ENCODE results near the gene WDFY2.
"Not testable (repeated sequence)": the region's sequence is repeated elsewhere in the genome, so short reads cannot be mapped to it uniquely, and the experiment has no call there.

WDFY2 gene

DNA sequence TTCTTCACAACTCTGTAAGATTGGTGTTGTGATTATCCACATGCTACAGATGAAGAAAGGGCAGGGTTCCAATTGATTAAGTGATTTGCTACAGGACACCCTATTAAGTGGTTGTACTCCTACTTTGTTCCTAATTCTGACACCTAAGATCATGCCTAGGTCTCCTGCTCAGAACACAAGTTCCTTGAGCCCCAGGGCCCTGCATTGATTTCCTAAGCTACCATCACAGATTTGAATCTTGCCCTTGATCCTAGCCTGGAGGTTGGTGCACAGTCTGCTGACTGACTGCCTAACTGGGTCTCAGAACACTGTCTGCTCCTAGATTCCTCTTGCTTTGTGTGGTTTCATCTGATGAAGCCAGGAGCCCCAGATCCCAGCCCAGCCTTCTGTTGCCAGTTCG, 19.6 kb upstream of the WDFY2 start:
- no peak for DNase-seq

DNA sequence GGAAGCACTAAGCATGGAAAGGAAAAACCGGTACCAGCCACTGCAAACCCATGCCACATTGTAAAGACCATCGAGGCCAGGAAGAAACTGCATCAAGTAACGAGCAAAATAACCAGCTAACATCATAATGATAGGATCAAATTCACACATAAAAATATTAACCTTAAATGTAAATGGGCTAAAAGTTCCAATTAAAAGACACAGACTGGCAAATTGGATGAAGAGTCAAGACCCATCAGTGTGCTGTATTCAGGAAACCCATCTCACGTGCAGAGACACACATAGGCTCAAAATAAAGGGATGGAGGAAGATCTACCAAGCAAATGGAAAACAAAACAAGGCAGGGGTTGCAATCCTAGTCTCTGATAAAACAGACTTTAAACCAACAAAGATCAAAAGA, 15.3 kb upstream of the WDFY2 start:
- not testable (repeated sequence) for DNase-seq

GRCh38 chr13:51576754-51577153, 7.5 kb upstream of the WDFY2 start:
- DNase-seq: no peak

DNA sequence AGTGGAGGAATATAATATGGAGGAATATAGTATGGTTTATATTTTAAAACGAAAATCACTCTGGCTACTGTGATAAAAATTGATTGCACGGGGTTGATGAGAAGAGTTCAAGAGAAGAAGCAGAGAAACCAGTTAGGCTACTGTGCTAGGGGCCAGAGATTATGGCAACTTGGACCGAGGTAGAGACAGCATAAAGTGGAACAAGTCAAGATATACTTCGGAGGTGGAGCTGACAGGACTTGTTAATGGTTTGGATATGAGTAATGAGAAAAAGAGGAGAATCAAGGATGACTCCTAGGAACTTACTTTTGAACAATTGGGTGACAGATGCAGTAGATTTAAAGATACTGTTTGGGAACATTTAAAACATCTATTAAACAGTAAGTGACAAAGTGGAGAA, 6.6 kb upstream of the WDFY2 start:
- no peak for DNase-seq

- DNase-seq: no peak
Measured at GRCh38 chr13:51579676-51580075, 4.6 kb upstream of the WDFY2 start.

DNA sequence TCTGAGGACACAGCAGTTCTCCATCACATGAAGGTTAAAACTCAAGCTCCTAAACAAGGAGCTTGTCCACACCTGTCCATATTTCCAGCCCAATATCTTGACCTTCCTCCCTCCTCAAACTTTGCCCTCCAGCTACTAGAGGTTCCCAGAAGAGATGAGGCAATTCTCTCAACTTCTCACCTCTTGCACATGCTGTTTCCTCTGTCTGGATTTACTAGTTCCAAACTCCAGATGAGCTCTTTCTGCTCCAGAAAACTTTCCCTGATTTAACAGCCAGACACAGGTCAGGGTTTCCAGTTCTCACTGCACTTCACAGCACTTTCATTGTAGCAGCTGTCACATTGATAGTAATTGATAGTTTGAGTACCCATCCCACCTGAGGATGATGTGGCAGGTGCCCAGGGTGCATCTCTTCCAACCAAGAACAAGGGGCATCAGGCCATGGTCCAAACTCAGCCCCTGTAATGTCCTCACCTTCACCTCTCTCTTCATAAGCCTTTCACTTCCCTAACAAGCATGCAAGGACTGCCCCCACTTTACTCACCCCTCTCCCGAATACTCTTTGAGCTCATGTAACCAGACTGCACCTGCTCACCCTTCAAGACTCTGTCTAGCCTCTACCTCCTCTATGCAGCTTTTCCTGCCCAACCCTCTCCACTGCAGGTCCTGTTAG, 3.0 kb upstream of the WDFY2 start:
- no peak for DNase-seq

DNA sequence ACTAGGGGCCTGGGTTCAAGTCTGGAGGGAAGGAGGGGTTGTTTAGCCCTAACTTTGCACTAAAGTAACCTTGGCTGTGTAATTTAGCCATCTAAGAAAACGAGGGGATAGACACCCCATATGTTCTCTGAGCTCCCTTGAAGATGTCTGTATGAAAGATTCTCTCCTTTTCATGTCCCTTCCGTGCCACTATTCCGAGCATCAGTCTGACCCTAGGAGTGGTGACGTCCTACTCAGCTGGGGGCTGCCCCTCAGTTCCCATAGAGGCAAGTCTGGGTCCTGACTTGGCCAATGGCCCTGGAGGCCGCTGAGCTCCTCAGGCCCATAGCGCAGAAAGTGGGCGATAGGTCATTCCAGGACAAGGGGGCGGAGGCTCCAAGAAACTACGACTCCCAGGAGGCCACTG, 790 bp upstream of the WDFY2 start:
- no peak for DNase-seq

DNA sequence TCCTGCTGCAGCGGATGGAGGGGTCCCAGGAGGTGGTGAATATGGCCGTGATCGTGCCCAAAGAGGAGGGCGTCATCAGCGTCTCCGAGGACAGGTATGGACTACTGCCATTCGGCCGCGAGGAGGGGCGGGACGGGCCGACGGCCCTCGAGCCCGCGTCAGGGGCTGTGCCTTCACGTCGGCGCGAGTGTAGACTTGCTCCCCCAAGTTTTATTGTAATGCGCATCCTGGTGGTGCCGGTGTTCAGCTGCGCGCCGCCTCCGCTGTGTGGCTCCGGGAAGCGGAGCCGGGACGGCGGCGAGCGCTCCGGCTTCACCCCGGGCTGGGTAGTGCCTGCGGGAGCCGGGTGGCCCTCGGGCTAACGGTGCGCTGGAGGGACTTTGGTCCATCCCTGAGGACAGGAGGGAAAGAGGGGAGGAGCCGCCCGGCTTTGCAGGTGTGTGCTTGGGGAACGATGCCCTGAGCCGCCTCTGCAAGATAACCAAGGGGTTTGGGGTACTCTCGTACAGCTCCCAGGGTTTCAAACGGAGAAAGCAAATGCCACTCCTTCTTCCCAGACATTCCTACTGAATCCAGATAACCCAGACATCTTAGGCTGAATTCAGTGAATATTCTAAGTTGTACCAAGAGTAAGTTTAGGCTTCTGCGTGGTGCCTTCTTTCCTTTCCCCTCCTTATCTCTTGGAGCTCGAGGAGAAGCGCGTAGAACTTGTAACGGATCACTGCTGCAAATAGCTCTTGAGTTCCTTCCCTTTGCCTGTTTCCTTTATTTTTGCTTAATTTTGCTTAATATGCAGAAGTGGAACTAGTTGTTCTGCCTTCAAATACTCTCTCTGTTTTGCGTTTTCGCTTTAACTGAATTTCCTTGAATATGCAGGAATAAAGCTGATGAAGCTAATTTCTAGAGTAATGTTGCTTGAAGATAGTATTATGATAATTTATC, 740 bp downstream of the WDFY2 start:
- no peak for DNase-seq

- no peak for DNase-seq
Measured at GRCh38 chr13:51585696-51586095, 1.4 kb downstream of the WDFY2 start.

DNA sequence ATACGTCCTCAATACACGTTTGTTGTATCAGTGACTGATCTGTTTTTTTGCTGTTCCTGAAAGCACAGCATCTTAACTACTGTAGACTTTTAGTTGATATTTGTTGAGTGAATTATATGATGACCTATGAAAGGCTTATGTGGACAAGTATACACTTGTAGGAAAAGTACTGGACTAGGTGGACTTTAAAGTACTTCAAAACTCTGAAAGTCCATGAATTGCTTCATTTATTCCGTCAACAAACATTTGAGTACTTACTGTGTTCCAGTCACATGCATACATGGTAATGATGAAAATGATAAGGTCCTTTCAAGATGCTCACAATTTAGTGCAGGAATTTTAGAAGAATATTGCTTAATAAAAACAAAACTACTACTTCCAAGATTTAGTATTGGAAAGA, 3.1 kb downstream of the WDFY2 start:
- DNase-seq: no peak

DNA sequence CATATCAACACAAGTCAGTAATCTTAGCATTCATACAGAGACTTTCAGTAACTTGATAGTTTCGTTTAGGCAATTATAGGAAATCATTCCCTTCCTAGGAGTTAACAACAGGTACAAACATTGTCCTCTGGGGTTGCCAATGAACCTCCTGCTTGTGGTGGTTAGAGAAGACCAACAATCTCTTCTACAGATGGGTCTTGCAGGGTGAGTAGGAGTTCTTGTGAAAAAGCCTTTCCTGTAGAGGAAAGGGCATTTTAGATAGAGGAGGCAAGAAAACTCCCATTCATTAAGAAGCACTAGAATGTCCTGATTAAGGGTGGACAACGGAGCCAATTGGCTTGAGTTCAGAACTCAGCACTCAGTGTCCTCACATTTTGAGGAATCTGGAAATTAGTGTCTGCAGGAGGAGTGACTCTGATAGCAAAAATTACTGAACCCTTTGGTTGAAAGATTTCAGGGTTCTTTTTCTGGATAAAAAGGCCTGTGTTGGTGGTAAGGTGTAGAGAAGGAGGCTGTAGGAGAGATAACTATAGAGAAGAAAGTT, 4.2 kb downstream of the WDFY2 start:
- DNase-seq: no peak

DNA sequence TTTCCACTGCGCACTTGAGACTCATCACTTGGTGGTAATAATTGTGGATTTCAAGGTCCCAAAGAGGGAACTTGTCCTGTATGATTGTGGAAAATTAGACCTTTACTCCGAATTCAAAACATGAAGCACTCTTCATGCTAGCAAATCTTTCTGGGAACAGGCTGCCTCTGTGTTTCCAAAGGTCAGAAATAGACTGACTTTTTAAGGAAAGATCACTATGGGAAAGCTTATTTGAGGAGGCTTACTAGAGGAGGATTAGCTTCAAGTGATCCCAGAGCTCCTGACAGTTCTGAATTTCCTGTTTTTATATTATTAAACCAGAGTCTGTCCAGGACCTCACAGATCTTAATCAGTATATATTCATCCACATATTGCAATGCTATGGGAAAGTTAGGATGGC, 5.5 kb downstream of the WDFY2 start:
- peak; percentile 4 for DNase-seq

- no peak for DNase-seq
Measured at GRCh38 chr13:51590231-51590970, 6.1 kb downstream of the WDFY2 start.

DNA sequence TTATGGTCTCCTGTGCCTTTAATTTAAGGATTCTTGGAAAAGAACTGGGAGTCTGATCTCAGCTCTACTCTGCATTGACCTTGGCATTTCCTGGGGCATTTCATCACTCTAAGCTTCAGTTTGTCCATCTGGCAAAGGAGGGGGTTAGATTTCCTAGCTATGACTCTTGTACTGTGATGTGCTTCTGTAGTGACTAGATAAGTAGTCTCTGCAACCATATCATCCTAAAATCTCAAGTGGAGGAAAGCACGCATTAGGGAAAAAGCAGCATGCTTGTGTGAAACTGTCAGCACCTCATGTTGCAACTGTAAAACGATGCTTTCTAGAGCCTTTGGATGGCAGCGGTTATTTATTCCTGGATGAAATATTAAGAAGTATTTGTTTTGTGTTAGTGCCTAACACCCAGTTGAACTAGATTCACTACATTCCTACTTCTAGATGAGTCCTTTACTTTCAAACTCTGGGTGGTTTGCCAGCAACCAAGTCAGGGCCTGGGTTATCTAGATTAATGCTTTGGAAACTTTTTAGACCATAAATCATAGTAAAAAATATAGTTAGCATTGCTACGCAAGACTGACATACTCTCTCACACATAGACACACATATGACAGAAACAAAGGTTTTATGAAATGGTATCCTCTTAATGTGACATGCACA, 6.8 kb downstream of the WDFY2 start:
- DNase-seq: peak; percentile 81

GRCh38 chr13:51591938-51592337, 7.7 kb downstream of the WDFY2 start:
- not testable (repeated sequence) for DNase-seq

DNA sequence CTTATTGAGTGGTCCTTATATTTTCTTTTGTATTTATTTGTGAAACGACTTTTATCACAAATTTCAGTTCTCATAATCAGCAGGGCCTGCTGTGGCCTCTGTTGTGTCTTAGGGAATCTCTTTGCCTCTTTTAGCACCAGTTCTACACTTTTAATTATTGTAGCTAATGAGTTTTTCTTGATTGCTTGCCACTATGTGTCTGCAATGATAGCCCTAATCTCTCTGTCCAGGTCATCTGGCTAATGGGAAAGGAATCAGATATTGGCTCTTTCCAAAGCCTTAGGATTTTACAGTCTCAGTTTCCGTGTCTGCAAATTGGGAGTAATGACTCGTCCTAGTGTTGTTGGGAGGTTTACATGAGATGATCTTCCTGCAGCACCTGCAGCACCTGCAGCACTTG, 10.2 kb downstream of the WDFY2 start:
- DNase-seq: no peak

GRCh38 chr13:51595416-51595815, 11.2 kb downstream of the WDFY2 start:
- no peak for DNase-seq

GRCh38 chr13:51596541-51596940, 12.3 kb downstream of the WDFY2 start:
- DNase-seq: no peak

DNA sequence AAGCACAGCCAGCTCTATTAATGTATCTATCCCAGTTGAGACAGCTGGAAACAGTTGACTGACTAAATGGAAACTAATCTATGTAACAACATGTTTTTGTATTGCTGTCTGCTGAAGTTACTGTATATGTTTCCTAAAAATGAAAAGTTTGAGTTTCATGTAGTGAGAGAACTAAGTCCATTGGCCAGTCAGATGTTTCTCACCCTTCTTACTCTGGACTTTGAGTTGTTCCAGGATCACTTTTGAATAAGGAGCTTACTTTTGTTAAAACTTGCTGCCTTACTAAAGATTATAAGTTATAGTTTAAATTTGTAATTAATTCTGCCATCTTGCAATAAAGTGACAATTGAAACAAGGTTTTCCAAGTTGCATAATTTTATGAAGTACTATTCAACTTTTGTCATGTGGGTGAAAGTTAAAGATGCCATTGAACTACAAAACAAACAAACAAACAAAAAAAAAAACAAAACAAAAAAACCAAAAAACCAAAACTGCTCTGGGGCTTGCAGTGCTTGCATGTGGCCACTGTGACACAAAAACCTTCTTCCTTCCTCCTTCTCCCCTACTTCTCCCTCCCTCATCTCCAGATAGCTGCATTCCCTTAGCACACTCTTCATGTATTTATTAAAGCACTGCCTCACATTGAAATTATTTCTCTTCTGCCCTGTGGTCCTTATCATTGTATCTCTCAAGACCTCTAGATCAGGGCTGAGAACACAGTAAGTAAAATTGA, 15.3 kb downstream of the WDFY2 start:
- no peak for DNase-seq

- DNase-seq: no peak
Measured at GRCh38 chr13:51600703-51601102, 16.4 kb downstream of the WDFY2 start.

GRCh38 chr13:51601601-51602565, 17.6 kb downstream of the WDFY2 start:
- no peak for DNase-seq
